HG02678 (cell line): ENCODE results near the gene EXOSC3.

ENCODE experiments used
- ATAC-seq: cut with Tn5 transposase; IDR thresholded peaks from one replicate; pipeline ENCODE4 v1.9.1; 2021; ENCODE audit warnings: mild to moderate bottlenecking, moderate library complexity; ENCODE audit not compliant: unreplicated experiment

EXOSC3 gene

GRCh38 chr9:37739222-37739621, 45.6 kb downstream of the EXOSC3 start:
- no peak for ATAC-seq

- no peak for ATAC-seq
Observed at GRCh38 chr9:37732952-37733351, 51.9 kb downstream of the EXOSC3 start.

- no peak for ATAC-seq
Observed at GRCh38 chr9:37732086-37732741, 52.6 kb downstream of the EXOSC3 start.

GRCh38 chr9:37730839-37731238, 54.0 kb downstream of the EXOSC3 start:
- no peak for ATAC-seq

GRCh38 chr9:37730256-37730655, 54.6 kb downstream of the EXOSC3 start:
- no peak for ATAC-seq
